Measurements from ENCODE around the gene LRRN2. TPM values are rescaled to one million over a fixed set of nuclear protein-coding genes. Genes with fewer than 3 reads are reported as not detected.
"Not testable (repeated sequence)": the region's sequence is repeated elsewhere in the genome, so short reads cannot be mapped to it uniquely, and the experiment has no call there.

LRRN2 gene
- total RNA-seq, 1 donor from 2014 or later: 0.60 TPM

DNA sequence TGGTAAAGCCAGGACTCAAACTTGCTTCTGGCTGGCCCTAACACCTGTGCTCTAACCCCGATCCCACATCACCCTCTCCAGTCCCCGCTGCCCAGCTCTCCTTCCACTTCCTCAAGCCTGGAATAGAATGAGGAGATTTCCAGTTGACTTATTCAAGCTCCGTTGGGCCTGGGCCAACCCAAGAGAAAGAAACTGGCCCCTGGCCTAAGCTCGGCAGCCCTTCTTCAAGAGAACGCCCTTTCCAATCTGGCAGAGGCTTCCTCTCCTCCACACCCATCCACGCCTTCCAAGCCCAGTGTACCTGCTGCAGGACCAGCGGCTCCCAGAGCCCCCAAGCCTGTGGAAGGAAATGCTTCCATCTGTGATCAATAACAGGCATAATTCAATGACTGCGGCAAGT, 51.9 kb downstream of the LRRN2 start:
- DNase-seq (ENCODE audit: low read depth in 2 of 2): no peak

DNA sequence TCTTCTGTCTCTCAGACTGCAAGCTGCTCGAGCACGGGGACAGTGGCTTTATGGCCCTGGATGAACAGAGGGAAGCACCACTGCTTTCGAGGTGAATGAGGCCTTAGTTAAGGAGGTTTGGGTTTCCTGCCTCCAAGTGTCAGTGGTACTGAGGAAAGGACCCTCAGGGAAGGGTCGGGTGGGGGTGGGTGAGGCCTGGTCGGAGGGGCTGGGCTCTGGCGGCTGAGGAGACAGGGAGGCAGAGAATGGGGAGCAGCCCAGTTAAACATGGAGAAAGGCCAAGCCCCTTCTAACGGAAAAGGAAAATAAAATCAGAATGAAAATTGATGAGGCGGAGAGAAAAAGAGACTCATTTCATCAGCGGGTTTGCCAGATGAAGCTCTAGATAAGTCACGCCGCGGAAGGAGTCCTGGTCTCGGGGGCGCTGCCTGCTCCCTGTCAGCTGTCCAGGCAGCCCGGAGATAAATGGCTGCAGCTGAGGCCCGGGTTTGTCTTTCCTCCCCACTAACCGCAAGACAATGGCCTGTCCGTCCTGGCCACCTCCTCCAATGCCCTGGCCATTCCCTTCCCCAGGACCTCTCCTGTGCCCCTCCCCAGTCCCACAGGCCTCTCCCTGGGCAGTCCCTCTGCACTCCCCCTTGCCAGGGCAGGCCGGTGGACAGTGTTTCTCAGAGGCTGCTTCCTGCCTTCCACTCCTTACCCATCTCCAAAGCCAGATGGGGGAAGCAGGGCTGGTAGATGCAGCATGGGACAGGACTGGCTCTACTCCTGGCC, 55.2 kb downstream of the LRRN2 start:
- DNase-seq (ENCODE audit: low read depth in 2 of 2): no peak

DNA sequence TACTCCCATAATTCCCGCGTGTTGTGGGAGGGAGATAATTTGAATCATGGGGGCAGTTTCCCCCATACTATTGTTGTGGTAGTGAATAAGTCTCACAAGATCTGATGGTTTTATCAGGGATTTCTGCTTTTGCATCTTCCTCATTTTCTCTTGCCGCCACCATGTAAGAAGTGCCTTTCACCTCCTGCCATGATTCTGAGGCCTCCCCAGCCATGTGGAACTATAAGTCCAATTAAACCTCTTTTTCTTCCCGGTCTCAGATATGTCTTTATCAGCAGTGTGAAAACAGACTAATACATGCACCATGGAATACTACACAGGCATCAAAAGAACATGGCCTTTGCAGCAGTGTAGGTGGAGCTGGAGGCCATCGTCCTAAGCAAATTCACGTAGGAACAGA, 56.1 kb downstream of the LRRN2 start:
- not testable (repeated sequence) for DNase-seq (ENCODE audit: low read depth in 2 of 2)

DNA sequence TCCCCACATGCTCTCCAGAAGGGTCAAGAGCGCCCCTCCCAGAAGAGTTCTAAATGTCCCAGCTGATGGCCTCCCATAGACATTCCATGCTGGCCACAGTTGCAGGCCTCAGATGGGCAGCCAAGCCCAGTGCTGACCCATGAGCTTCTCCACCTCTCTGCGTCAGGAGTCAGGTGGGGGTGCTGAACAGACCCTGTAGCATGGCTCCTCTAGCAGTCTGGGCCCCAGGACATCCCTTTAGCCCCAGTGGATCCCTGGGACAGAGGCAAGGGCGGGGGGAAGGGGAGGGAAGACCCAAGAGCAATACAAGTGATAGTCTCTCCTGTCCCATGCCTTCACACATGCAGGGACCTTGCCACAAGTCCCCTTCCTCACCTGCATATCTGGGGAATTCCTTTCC, 56.7 kb downstream of the LRRN2 start:
- DNase-seq (ENCODE audit: low read depth in 2 of 2): no peak

DNA sequence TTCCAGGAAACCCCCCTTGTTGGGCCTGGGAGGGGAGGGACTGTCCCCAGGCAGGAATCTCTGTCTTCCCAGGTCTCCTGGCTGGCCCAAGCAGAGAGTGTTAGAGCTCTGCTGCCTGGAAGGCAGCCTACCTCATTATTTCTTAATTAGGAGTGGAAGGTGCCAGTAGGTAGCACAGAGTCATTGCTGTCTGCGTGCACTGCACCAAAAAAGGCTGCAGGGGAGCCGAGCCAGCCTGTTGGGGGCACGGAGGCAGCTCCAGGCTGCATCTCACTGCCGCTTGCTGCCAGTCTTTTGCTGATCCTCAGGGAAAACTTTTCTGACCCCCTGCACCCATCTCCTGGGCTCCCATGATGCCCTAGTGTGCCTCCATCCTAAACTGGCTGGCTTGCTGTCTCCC, 58.1 kb downstream of the LRRN2 start:
- no peak for DNase-seq (ENCODE audit: low read depth in 2 of 2)

DNA sequence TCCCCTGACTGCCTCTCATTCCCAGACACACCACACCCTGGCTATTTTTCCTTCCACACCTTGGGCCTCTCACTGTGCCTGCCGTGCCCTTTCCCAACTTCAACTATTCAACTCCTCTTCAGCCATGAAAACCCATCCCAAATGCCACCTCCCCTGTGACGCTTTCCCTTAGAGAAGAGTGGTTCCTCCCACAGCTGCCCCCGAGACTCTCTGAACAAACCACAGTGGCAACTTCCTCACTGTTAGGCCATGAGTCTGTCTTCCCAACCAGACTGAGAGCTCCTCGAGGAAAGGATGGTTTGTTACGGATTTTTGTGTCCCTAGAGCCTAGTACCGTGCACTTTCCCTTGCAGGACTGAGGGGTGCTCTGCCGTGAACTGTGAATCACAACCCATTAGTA, 59.2 kb downstream of the LRRN2 start:
- DNase-seq (ENCODE audit: low read depth in 2 of 2): no peak

DNA sequence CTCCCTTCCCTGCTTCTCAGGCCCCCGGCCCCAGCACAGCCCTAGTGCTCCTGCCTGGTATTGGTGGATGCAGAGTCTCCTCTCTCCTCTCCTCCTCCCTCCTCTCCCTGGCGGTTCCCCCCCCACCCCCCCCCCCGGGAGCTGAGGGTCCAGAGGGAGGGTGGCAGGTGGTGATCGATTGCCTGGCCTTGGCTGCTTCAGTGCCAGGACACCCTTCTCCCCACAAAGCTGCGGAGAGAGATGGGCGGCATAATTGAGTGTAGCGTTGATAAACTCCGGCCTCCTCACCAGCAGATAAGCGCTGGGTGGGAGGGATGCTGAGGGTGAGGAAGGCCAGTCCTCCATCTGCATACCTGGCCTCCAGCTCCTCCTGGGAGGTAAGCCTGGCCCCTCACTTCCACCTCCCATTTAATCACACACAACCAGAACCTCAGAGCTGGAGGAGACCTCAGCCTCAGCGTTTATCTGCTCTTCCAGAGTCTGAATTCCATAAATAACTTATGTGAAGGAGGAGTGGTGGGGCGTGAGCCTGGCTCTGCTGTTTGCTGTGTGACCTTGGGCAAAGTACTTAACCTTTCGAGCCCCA, 60.8 kb downstream of the LRRN2 start:
- DNase-seq (ENCODE audit: low read depth in 2 of 2): no peak

DNA sequence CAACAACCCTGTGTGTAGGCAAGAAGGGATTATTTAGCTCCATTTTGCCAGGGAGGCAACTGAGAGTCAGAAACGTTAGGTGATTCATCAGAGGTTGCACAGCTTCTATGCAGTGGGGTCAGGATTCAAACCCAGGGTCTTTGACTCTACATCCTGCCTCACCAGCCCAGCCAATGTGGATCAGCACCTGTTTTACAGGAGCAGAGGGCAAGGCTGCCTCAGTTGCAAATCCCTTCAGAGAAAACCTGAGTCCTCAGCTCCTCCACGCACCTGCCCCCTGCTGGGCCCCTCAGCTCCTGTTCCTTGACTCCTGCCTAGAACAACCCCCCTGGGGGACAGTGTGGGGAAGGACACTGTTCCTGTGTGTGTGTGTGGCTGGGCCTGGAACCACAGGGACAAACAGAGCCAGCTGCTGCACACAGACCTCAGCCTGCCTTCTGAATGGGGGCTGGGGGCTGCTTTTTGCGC, 61.6 kb downstream of the LRRN2 start:
- peak in 1 of 2 donors; percentile 7 for DNase-seq (ENCODE audit: low read depth in 2 of 2)

DNA sequence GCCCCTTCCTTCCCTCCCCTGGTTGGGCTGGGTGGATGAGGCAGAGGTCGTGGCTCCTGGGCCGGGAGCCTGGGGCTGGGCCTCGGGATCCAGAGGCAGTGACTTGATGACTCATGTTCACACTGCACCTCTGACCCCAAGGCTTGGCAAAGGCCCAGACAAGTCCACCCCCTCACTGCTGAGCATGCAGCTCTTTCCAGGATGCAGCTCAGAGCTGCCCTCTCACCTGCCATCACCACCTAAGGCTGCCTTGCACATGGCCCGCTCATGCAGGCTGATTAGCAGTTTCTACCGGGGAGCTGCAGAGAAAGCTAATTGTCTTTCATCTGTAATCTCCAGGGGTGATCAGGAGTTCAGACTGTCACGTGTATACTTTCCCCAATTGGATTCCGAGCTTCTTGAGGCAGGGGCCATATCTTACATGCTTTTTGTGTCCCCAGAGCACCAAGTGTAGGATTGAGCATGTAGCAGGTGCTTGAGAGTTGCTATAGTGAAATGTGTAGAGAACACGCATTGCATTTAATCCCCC, 62.1 kb downstream of the LRRN2 start:
- DNase-seq (ENCODE audit: low read depth in 2 of 2): peak; percentile 12 to 20

DNA sequence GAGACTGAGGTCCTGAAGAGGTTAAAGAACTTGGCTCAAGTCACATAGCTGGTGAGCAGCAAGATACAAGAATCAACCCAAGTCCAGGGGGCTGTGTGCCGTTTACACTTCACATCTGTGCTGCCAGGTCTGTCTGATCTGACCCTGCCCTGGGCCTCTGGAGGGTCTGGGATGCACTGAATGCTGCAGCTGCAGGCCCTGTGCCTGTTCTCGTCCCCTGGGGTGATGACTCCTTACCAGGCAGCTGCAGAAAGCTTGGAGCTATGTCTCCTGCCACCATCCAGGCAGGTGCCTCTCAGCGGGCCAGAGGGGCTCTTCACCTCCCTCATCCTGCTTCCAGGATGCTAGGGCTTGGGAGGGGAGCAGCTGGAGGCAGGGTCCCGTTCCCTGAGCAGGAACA, 63.5 kb downstream of the LRRN2 start:
- no peak for DNase-seq (ENCODE audit: low read depth in 2 of 2)

DNA sequence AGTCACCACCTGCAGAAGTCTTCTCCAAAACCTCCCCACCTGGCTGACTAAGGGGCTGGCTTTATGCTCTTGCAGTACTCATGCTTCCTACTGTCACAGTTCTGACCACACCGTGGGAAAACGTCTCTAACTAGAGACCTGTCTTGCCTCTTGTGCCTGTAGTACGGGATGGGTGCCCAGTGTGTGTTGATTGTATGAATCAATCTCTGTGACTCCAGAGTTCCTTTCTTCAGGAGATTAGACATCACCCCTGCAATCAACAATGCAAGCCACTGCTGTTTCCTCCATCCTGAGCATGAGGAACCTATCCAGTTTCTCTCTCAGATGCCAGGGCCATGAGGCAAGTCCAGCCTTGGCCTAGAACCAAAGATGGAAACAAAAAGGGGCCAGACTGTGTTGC, 64.1 kb downstream of the LRRN2 start:
- no peak for DNase-seq (ENCODE audit: low read depth in 2 of 2)

DNA sequence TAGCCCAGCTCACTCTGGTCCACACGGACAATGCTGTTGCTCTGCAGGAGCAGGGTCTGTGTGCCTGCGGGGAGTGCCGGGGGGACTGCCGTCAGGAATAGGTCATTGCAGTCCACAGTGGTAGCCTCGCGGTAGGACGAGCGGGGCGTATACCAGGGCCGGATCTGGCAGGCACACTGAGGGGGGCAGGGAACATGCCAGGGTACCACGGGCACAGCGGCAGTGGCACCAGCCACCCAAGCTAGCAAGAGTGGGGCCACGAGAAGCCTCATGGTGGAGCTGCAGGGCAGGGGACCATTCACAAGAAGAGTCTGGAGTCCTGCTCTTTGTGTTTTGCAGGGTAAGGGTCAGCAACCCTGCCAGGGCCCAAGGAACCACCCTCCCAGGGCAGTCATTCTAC, 65.8 kb downstream of the LRRN2 start:
- no peak for DNase-seq (ENCODE audit: low read depth in 2 of 2)

DNA sequence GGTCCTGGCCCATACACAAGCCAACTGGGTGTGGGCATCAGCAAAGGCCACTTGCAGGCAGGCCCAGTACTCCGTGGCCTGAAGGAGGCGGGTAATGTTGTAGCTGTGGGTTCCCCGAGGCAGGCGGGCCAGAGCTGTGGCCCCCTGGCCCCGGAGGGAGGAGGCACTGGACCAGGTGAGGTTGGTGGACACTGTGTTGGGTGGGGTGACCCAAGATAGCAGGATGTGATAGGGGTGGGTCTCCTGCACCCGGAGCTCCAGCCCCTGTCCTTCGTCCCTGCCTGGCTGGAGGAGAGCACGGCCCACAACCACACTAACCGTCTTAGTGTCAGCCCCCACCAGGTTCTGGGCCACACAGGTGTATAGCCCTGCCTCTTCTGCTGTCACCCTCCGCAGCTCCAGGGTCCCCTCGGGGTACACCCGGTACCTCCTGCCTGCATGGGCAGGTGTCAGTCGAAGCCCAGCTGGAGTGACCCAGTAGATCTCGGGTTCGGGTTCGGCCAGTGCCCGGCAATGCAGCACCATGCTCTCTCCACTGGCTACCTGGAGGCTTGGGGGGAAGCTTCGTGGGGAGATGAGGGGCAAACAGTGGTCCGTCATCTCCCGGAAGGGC, 67.3 kb downstream of the LRRN2 start:
- DNase-seq (ENCODE audit: low read depth in 2 of 2): no peak

DNA sequence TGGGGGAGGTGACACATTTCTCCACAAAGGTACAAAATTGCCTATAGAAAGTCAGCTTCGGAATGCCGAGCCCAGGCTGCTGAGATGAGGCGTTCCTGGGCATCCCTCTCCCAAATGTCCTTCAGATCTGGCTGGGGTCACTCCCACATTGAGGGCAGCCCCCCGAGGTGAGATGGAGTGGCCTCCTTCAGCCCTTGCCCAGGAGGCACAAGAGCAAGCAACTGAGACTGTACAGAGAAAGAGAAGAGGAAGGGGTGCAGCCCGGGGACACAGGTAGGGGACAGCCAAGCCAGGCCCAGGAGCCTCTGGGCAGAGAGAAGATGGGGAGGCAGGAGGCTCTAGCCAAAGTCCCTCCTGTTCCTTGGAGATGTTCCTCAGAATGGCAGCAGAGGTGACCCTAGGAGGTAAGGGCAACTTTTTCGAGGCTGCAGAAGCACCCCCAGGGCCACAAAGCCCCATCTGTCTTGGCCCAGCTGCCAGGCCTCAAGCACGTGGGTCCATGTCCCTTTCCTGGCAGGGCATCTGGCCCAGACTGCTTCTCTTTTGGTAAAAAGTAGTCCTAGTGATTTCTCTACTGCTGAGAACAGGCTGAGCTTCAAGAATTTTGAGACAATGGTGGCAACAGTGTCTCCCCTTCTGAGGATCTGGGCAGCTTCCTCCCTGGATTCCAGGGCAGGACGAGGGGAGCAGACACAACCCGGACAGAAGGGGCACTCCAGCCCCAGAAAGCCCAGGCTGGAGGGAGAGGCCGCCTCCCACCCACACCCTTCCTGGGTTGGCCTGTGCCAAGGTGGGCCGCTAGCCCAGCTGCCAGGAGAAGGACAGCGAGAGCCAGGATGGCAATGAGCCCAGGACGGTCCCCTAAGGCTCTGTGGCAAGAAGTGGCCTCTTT, 68.0 kb downstream of the LRRN2 start:
- no peak for DNase-seq (ENCODE audit: low read depth in 2 of 2)

DNA sequence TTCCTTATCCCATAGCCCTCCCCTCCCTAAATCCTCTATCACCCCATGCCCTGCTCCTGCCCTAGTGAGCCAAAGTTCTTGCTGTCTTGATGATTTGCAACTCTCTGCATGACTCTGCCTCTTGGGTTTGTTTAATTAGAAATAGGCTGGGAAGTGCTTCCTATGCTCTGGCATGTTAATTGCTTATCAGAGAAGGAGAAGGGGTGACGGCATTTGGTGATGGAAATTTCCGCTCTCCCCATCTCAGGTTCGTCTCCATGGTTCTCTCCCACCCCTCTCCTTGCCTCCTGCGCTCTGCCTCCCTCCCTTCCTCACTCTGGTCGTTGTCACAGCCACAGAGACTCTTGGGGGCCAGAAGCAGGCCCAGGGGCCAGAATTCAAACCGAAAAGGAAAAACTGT, 68.9 kb downstream of the LRRN2 start:
- no peak for DNase-seq (ENCODE audit: low read depth in 2 of 2)

DNA sequence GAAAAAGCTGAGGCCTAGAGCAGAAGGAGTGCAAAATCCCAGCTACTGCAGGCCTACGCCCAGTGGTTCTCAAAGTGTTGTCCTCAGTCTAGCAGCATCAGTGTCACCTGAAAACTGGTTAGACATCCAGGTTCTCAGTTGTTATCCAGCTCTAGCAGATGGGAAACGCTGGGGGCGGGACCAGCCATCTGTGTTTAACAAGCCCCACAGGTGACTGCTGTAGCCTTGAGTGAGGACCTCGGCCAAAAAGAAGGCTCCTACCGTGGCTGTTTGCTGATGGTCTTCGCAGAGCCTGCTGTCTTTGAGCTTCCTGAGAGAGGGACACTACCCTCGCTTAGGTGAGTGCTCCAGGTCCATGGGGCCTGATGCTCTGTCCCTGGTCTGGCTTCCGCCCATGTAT, 69.7 kb downstream of the LRRN2 start:
- DNase-seq (ENCODE audit: low read depth in 2 of 2): no peak

DNA sequence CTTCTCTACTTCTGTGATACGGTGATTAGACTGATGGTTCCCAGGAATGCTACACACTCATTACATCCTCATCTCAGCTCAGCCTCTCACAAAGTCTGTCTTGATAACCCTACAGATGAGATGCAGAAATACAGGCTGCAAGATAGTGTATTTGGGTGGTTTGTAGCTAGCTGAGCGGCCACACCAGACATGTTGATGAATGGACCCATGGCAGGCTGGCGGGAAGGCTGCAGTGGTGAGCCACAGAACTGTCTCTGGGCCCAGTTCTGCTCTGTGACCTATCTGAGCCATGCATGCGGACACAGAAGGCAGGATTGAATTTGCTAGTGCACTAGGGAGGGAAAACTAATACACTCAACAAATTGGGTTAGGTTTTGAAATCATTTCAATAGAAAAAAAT, 71.9 kb downstream of the LRRN2 start:
- no peak for DNase-seq (ENCODE audit: low read depth in 2 of 2)

DNA sequence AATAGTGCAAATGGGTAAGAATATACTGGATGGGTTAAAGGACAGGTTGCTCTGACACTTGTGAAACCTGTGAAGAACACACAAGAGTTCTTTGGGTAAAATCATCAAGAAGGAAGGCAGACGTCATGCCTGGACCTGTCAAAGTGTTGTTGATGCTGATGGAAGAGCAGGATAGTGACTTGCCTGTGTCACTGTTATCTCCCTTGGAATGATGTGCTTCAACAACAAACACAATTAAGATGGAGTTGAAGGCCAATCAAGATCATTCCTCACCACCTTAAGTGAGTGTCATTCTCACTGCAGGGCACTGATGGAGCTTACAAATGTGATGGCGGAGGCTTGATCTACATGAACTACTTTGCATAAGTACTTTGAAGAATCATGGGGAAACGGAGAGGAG, 73.2 kb downstream of the LRRN2 start:
- no peak for DNase-seq (ENCODE audit: low read depth in 2 of 2)

DNA sequence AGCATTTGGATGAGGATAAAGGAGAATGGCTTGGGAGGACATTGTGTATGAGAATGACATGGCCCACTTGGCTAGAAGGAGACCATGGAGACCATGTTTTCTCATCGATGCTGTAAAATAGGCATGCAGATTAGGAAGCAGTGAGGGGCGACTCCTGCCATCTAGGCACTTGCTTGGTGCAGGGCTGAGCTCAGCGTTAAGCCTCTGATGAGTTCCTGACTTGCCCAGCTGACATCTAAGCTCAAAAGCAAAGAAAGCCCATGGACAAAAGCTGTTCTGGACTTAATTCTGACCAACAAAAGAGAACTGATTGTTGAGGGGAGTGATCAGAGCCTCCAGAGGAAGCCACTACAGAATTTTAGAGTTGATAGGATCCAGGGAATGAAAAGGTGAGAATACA, 74.5 kb downstream of the LRRN2 start:
- no peak for DNase-seq (ENCODE audit: low read depth in 2 of 2)

DNA sequence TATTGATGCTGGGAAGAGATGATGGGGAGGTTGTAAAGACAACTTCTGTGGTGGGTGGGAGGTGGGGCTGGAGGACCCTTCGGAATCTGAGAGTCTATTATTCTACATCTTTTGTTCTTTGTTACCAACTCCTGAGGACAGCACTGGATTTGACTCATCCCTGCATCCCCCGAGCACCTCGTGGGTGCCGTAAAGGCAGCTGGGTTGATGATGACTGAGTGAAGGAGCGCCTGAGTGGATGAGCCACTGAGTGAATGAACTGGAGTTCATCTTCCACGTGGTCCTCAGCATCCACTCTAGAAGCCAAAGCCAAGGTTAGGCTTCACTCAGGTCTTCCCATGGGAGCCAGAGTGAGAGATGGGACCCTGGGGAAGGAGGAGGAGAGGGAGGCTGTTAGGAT, 77.6 kb downstream of the LRRN2 start:
- no peak for DNase-seq (ENCODE audit: low read depth in 2 of 2)

DNA sequence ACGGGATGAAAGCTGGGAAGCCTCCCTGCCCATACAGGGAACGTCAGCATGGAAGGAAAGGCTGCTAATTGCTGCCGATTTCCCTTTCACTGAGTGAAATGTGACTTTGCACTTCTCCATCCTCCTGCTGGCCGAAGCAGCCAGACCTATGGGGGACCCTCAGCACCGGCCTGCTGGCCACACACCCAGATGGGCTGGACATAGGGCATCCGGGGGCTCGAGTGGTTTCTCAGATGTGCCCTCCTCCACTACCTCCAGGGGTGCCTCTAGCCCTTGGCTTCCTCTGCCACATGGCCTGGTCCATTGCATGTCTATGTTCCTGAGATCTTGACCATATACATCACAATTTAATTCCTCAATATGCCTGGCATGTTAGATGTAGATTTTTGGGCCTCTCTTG, 79.7 kb downstream of the LRRN2 start:
- DNase-seq (ENCODE audit: low read depth in 2 of 2): no peak

Data from lung microvascular endothelial cell (primary cell).